Hematopoietic multipotent progenitor cell treated with erythropoietin and hydrocortisone succinate and interleukin-3 and kit ligand, for 4 days (in vitro differentiated cells): ENCODE measurements around the gene RANBP3L.
"Not testable (repeated sequence)": the region's sequence is repeated elsewhere in the genome, so short reads cannot be mapped to it uniquely, and the experiment has no call there.

Source experiments
- DNase-seq: peaks from one replicate; pipeline ENCODE4 v3.0.0-alpha.2; 2015

Gene RANBP3L

DNA sequence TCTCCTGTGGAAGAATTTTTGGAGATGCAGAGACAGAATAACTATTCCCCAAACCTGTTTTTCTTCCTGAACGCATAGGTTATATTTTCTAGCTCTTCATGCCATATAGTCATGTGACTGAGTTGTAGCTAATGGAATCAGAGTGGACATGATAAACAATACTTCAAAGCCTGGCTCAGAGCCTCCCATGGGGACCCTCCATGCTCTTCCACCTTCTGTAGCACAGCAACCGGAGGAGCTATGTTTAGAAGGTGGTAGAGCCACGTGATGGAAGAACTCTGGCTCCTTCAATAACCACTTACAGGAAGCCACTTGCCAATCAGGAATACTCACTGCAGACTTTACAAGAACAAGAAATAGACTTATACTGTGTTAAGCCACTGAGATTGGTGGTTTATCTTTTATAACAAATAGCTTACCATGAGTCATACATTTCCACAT is 99.2 kb downstream of the RANBP3L start:
- DNase-seq = peak; percentile 13

DNA sequence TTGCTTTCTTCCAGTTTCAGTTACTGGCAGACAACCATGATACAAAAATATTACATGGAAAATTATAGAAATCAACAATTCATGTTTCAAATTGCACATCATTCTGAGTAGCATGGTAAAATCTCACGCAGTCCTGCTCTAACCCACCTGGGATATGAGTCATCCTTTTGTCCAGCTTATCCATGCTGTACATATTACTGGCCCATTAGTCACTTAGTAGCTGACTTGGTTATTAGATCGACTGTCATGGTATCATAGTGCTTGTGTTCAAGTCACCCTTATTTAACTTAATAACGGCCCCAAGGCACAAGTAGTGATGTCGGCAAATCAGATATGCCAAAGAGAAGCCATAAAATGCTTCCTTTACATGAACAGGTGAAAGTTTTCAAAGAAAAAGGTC is 101.2 kb downstream of the RANBP3L start:
- DNase-seq = no peak

DNA sequence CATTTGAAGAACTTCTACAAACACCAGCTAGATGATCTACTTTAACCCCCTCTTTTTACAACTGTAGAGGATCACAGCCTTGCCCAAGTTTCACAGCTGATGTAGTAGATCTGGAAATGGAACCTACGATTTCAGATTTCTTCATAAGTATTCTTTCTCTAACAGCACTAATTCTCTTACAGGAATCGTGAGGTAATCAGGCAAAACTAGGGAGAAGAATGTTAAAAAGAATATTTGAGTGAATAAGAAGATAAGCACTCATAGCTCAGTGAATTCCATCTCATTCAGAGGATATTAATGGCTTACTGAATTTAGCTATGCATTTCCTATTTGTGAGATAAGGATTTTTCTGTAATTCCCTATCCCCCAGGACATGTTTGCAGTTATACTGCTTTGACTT is 102.1 kb downstream of the RANBP3L start:
- DNase-seq = no peak

DNA sequence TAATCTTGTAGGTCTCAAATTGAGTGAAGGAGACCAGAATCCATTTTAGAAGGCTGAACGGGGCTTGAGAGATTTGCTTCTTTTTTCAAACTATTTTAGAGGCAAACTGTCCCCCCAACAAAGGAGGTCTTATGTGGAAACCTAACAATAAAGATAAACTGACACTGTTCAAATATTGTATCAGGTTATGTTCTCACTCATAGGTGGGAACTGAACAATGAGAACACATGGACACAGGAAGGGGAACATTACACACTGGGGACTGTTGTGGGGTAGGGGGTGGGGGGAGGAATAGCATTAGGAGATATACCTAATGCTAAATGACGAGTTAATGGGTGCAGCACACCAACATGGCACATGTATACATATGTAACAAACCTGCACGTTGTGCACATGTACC is 102.9 kb downstream of the RANBP3L start:
- DNase-seq = not testable (repeated sequence)
